ENCODE data around the gene ZNRF3.
"Not testable (repeated sequence)": the region's sequence is repeated elsewhere in the genome, so short reads cannot be mapped to it uniquely, and the experiment has no call there.

Gene ZNRF3

GRCh38 chr22:28934026-28934425 is 50.7 kb downstream of the ZNRF3 start:
- DNase-seq: no peak

DNA sequence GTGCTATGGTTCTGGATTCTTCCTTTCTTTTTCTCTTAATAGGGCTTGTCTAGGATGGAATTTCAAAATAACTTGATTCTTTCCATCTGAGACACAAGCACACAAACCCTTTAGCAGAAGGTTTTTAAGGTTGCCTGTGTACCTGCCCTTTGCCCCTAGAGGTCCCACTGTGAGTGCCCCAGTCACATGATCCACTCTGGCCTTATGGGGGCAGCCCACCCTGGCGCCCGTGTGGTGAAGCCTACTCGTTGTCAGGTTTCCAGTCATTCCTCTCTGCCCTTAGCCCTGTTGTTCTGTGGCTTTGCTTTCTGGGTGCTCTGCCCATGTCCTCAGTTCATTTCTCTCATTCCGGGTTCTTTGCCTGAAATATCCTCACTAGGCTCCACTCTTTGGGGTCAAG is 51.8 kb downstream of the ZNRF3 start:
- DNase-seq: no peak

- DNase-seq: no peak
Observed at GRCh38 chr22:28935713-28936112, 52.3 kb downstream of the ZNRF3 start.

DNA sequence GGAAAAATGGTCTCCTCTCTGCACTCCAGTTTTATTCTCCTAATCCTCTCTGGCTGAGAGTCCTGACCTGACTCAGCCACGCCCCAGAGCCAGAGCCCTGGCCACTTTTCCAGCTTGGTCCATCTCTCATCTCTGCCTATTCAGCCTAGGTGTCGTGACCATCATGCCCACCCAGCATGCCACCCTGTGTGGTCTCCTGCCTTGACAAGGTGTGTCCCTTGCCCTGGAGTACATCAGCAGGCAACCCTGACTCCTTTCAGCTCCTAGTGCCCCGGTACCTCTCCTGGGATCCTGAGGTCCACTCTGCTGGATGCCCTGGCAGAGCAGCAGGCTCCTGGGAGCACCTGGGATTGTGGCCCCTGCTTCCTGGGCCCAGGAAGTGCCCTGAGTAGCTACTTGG is 52.8 kb downstream of the ZNRF3 start:
- no peak for DNase-seq

GRCh38 chr22:28937206-28938025 is 54.0 kb downstream of the ZNRF3 start:
- DNase-seq: no peak

GRCh38 chr22:28938286-28938833 is 55.0 kb downstream of the ZNRF3 start:
- DNase-seq: no peak

GRCh38 chr22:28939394-28939793 is 56.0 kb downstream of the ZNRF3 start:
- DNase-seq: no peak

GRCh38 chr22:28939932-28940331 is 56.6 kb downstream of the ZNRF3 start:
- no peak for DNase-seq

GRCh38 chr22:28940441-28940840 is 57.1 kb downstream of the ZNRF3 start:
- DNase-seq: no peak

DNA sequence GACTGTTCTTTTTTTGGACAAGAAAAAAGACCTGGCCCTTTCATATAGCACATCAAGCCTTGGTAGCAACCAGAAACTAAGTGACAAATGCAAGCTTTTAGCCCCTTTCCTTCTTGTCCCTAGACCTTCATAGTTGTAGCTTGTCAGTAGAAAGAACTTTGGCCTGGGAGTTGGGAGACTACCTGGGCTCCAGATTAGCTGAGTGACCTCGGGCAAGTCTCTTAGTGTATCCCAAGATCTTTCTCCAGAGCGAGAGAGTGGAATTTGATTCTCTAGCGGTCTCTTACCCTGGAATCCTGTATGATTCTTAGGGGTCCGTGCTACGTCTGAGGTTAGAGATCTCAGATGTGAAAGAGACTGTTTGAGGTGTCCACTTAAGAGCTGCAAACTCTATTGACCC is 59.0 kb downstream of the ZNRF3 start:
- no peak for DNase-seq

DNA sequence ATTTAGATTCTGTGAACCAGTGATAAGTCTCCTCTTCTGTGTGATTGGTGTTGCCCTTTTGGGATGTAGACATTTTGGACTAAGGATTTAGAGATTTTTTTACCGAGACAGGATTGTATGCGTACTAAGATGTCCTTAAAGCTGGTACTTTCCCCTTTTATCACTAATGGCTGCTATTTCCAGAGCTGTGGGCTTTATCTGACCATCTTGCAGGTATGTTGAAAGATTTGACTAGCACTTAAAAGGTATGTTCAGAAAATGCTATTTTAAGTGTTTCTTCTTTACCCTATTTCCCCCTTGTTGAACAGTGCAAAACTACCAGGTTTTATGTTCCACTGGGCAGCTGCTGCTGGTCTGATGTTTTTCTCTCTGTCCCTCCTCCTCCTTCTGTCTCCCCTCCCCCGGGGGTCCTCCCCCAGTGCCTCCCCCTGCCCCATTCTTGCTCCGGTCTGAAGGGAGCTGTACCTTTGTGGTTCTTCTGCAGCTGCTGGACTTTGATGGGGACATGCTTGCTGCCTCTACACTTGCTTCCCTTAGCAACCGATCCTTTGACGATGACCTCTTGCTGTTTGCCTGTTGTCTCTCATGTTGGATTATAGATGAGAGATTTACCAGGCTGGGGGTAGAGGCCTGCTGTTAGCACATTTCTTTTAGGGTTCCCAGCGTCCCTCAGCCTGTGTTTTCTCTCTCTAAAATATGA is 59.6 kb downstream of the ZNRF3 start:
- no peak for DNase-seq

DNA sequence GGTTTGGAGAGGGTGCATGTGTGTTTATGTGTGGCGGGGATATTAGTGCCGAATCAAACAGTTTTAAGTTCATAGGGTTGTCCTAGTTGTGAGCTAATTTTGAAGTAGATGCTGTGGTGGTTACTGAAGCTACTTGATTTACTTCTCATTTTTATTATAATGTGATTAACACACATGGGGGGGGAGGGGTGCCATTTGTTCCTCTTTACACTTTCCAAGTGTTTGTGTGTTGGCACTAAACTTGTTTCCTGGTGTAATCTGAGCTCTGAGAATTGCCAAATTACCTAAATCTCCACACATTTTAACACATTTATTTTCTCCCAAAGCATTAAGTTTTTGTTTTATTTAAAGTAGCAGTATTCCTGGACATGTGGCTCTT is 60.1 kb downstream of the ZNRF3 start:
- DNase-seq: no peak

DNA sequence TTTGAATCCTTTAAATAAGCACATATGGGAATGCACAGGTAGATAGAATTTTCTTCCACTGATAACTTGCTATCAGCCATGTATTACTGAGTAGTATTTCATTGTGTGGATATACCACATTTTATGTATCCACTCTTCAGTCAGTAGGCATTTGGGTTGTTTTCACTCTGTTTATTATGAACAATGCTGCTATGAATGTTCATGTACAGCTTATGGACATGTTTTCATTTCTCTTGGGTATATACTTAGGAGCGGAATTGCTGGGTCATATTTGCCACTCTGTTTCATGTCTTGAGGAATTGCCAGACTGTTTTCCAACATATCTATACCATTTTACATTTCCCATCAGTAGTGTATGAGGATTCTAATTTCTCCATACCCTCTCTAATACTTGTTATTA is 63.8 kb downstream of the ZNRF3 start:
- DNase-seq: no peak

DNA sequence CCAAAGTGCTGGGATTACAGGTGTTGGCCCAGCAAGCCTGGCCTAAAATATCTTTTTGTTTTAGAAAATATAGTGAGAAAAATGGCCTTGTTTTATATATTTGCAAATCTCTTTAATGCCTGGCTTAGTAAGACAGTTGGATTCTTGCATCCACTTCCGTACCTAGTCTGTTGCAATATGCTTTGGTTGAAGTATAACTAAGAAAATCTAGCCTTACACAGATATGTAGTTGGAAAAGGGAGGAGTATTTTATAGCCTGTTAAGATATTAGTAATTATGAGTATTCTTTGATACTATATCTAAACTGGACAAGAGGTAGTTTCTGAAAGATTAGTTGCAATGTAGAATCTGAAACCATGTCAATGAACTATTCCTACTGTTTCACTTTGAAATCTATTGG is 65.1 kb downstream of the ZNRF3 start:
- no peak for DNase-seq

DNA sequence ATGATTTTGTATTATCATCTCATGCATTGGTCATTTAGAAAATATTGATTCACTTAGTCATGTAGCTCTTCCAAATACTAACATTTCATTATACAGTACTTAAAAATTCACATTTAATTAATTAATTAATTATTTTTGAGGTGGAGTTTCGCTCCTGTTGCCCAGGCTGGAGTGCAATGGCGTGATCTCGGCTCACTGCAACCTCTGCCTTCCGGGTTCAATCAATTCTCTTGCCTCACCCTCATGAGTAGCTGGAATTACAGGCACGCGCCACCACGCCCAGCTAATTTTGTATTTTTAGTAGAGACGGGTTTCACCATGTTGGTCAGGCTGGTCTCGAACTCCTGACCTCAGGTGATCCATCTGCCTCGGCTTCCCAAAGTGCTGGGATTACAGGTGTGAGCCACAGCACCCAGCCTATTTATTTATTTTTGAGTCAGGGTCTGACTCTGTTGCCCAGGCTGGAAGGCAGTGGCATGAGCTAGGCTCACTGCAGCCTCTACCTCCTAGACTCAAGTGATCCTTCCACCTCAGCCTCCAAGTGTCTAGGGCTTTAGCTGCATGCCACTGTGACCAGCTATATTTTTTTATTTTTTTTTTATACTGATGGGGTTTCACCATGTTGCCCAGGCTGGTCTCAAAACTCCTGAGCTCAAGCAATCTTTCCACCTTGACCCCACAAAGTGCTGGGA is 65.6 kb downstream of the ZNRF3 start:
- not testable (repeated sequence) for DNase-seq

- no peak for DNase-seq
Observed at GRCh38 chr22:28949788-28950187, 66.4 kb downstream of the ZNRF3 start.

DNA sequence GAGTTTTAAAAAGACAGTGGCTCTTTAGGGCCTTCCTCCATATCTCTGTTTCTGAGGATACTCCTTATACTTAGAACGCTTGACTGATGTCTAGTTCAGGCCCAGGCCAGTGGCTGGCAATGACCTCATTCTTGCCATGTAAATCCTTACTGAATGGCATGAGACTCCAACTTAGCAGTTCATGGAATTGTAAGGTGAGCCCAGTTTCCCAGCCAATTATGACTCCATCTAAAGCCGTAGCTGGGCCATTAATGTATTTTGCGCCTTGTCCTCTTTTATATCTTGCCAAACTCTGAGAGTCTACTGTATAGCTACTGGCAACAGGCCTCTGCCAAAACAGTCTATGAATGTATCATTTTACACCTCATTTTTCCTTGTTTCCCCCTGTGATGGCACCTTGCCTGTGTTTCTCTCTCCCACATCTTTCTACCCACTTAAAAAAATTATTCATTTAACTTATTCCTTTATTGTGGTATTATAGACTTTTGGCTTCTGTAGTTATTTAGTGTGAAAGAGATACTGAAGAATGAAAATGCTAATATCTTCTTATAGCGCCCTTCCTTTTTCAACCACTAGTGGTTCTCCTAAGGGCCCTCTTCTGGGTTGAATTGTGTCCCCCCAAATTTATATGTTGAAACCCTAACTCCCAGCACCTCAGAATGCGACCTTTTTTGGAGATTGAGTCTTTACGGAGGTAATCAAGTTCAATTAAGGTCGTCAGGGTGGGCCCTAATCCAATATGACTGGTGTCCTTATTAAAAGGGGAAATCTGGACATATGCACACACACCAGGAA is 67.4 kb downstream of the ZNRF3 start:
- no peak for DNase-seq

- no peak for DNase-seq
Observed at GRCh38 chr22:28951530-28951929, 68.2 kb downstream of the ZNRF3 start.

GRCh38 chr22:28951969-28952521 is 68.7 kb downstream of the ZNRF3 start:
- no peak for DNase-seq

DNA sequence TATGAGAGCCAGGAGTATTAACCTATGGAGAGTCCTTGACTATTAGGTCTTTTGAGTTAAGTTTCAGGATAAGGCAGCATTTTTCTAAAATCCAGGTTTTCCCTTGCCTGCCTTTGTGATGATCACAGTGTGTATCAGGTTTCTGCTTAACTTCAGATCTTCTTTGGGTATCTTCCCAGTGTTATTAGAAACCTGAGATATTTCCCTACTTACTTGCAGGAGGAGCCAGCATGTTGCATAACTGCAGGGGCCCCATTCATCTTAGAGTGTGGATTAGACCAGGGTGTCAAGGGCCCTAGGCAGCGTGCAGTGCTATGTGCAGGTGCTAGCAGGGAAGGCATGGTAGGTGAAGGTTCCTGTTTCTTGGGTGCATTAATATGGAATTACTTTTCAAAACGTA is 69.5 kb downstream of the ZNRF3 start:
- DNase-seq: no peak

- no peak for DNase-seq
Observed at GRCh38 chr22:28953403-28953802, 70.0 kb downstream of the ZNRF3 start.
